Epithelial cell of proximal tubule (primary cell): ENCODE results near the gene TFIP11. TPM values are rescaled to one million over a fixed set of nuclear protein-coding genes. Genes with fewer than 3 reads are reported as not detected.

Source experiments
- DNase-seq: peaks from one replicate; pipeline ENCODE4 v3.0.0-alpha.2; 2011; ENCODE audit warnings: low read depth
- H3K4me3 ChIP-seq: 2 replicates; pipeline ENCODE4 v1.5.1; 2011; ENCODE audit warnings: low read depth, mild to moderate bottlenecking, low read length
- CTCF ChIP-seq: conservative IDR thresholded peaks from 2 replicates; pipeline ENCODE4 v1.5.1; 2012; ENCODE audit warnings: low read depth, mild to moderate bottlenecking, low read length
- total RNA-seq: library from RNA; depleted of rRNA; stranded (reverse); fragments of >200 nt; gene quantifications from 2 replicates; pipeline ENCODE4 v1.2.3, GENCODE V29; 2015

The TFIP11 gene
- 17.8 and 26.3 TPM in 2 replicates for total RNA-seq

DNA sequence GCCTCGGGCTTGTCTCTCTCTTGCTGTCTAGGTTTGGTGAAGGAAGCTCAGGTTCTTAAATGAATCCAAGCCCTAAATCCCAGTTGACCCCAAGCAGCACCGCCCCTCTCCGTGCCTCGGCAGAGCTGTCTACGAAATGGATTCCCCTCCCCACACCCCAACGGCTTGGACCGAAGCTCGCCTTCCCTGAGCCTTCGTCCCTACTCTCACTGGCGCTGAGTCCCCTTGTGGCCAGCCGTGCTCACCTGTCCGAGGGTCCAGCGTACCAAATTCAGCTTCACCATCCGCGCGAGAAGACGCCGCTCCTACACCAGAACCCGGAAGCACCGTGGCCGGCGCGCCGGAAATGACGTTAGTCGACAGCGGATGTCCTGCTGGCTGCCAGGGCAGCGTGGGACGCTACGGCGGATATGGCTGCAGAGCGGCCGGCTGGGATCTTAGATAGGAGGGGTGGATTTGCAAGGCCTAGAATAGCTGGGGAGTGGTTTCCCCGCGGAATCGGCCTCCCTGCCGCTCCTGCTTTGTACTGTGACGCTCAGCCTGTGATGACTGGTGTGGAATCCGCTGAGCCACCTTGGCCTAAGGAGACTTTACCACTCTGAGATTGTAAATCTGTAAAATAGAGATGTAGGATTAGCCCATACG is at the start of gene TFIP11:
TFIP11 (minus strand) TSS at position 325 of the 645 bp plus-strand sequence. CDS start 2,201 bp downstream, outside the sequence.
- DNase-seq = peak; percentile 48
- TF ChIP-seq CTCF = peak; percentile 29
- H3K4me3 ChIP-seq = peak within 1 kb of the TSS; percentile 83

- TF ChIP-seq CTCF = no peak
- DNase-seq = no peak
- no peak overlapping the region for H3K4me3 ChIP-seq
These were observed 49.6 kb upstream of the TFIP11 start for GRCh38 chr22:26561756-26562417.

GRCh38 chr22:26559961-26560575 is 47.8 kb upstream of the TFIP11 start:
- no peak overlapping the region for H3K4me3 ChIP-seq
- TF ChIP-seq CTCF = no peak
- DNase-seq = no peak

DNA sequence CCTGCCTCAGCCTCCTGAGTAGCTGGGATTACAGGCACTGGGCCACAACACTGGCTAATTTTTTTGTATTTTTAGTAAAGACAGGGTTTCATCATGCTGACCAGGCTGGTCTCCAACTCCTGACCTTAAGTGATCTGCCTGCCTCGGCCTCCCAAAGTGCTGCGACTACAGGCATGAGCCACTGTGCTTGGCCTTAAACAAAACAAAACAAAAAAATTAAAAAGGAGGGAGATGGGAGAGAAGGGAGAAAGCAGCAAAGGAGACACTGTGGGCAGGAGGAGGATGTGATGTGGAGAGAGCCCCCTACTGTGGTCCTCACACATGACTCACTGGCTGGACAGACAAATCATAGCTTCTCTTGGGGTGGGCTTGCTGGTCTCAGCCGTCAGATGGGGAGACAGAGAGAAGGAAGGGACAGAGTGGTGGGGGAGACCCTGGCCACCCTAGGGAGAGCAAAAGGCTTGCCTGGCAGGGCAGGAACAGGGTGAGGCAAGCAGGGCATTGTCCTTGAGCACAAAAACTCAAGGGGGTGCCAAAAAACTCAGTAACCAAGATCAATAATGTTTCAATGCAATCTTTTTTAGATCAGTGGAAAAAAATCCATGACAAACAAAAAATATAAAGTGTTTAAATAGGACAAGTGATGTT is 46.1 kb upstream of the TFIP11 start:
- DNase-seq = no peak
- no peak for TF ChIP-seq CTCF
- H3K4me3 ChIP-seq = no peak overlapping the region

- no peak for DNase-seq
- H3K4me3 ChIP-seq = no peak overlapping the region
- no peak for TF ChIP-seq CTCF
These were observed 44.6 kb upstream of the TFIP11 start for GRCh38 chr22:26556904-26557303.

DNA sequence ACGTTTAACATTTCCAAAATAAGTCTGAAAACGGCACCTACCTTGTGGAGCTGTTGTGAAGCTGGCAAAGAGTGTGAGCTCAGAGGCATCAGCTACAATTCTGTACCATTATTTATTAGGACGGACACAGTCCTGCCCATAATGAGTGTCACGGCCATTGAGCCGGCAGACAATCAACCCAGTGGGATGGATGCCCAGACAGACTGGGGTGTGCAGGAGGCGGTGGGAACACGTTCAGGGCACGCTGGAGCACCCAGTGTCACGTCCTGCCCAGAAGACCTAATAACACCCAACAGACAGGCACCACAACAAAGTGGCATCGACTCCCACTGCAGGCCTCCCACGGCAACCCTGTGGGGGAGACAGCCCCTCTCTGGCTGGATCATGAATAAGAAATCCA is 43.2 kb upstream of the TFIP11 start:
- no peak for TF ChIP-seq CTCF
- DNase-seq = no peak
- no peak overlapping the region for H3K4me3 ChIP-seq
